GM18508 (cell line): ENCODE data around the gene KLHDC10.
"Not testable (repeated sequence)": the region's sequence is repeated elsewhere in the genome, so short reads cannot be mapped to it uniquely, and the experiment has no call there.

ENCODE experiments used
- ATAC-seq: cut with Tn5 transposase; IDR thresholded peaks from one replicate; pipeline ENCODE4 v1.9.1; 2021; ENCODE audit warnings: moderate number of reproducible peaks; ENCODE audit not compliant: insufficient read depth, unreplicated experiment

The KLHDC10 gene

DNA sequence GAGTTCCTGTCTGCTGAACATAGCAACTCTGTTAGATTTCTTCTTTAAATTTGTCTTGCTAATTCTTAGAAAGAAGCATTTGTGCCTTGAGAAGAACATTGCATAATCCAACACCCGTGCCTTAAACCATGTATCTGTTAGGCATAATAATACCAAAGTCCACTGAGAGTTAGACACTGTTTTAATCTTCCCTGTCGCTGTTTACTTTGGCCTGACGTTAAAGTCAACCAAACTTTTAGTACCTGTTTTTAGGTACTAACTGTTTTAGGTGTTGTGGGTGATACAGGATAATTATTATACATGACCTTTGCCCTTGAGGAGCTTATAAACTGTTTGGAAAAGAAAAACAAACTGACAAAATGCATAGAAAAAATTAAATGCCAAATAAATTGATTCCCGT, 43.6 kb downstream of the KLHDC10 start:
- no peak for ATAC-seq

DNA sequence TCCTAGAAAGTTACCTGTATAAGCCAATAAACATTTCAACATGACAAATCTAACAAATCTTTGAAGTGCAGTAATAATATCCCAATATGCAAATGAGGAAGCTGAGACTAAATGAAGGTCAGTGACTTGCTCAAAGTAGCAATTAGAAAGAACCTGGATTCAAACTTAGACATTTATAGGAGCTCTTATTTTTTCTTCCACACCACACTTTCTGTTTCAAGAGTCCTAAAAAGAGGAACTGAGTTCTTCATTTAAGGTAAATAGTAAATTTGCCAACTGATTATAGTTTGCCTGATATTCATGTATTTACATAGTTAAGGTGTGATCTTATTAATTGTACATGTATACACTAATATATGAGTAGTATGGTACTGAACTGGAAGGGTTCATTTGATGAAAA, 44.0 kb downstream of the KLHDC10 start:
- ATAC-seq, result no peak

DNA sequence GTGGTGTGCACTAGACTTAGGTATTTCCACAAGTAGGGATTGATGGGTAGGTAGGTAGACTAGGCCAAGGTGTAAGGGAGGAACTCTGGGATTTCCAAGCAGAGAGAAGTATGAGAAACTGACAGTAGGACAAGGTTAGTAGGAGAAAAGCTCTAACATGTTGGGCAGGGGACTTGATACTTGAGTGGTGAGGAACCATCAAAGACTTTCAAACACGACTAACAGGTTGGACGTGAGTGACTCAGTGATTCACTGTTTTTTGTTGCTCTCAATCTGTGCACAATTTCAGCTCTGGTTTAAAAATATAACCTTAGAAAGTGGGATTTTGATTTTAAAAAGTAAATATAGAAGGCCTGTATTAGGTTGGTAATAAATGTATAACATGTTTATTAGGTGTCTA, 44.4 kb downstream of the KLHDC10 start:
- ATAC-seq, result no peak

DNA sequence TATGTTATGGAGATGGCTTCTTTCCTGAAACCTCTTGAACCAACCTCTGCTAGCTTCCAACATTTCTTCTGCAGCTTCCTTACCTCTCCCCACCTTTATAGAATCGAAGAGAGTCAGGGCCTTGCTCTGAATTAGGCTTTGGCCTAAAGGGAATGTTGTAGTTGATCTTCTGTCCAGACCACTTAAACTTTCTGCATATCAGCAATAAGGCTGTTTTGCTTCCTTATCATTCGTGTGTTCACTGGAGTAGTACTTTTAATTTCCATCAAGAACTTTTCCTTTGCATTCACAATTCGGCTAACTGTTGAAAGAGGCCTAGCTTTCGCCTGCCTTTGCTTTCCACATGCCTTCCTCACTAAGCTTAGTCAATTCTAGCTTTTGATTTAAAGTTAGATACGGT, 48.0 kb downstream of the KLHDC10 start:
- ATAC-seq, result no peak

DNA sequence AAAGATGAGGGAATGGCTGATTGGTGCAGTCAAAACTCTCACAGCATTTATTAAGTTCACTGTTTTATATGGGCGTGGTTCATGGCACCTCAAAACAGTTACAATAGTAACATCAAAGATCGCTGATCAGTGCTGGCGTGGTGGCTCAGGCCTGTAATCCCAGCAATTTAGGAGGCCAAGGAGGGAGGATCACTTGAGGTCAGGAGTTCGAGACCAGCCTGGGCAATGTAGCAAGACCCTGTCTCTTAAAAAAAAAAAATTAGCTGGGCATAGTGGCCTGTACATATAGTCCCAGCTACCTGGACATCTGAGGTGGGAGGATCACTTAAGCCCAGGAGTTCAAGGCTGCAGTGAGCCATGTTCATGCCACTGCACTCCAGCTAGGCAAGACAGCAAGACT, 48.5 kb downstream of the KLHDC10 start:
- no peak for ATAC-seq

DNA sequence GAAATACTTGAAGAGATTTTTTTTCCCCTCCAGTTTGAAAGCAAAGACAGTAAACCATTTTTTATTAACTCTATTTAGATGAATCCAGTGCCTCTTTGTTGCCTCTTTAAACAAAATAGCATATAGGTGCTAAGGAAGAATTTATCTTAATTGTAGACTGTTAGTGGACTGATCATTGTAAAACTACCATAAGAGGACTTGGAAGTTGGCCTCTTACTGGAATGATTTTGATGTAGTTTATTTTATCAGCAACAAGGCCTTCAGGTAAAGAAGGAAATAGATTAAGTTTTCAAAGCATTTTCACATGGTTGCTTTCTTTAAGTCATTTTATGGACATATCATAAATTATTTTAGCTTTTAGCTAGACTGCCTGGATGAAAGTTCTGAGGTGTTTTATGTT, 53.2 kb downstream of the KLHDC10 start:
- ATAC-seq, result no peak

DNA sequence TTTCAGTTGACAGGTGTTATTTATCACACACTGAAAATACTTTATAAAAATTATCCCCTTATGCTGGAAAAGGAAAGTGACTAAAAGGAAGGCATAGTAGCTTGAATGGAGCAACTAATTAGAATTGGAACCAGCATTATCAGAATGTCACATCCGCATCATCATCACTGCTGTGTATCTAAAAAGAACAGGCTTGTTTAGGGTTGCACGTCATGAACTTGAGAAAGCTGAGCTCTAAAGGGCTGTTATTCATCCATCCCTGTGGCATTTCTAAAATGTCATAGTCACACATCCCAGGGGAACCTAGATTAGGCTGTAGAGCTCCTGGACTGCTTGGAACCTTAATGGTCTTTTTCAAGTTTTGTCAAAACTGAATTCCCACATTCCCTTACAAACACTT, 54.4 kb downstream of the KLHDC10 start:
- ATAC-seq, result no peak

DNA sequence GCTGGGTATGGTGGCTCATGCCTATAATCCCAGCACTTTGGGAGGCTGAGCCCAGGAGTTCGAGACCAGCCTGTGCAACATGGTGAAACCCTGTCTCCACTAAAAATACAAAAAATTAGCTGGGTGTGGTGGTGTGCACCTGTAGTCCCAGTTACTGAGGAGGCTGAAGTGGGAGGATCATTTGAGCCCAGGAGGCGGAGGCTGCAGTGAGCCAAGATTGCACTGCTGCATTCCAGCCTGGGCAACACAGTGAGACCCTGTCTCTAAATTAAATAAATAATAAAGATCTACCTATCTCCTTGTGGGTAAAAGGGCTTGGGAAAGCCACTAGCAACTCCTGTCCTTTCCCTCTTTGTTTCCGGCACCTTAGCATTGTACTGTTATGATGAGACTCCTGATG, 56.5 kb downstream of the KLHDC10 start:
- not testable (repeated sequence) for ATAC-seq

DNA sequence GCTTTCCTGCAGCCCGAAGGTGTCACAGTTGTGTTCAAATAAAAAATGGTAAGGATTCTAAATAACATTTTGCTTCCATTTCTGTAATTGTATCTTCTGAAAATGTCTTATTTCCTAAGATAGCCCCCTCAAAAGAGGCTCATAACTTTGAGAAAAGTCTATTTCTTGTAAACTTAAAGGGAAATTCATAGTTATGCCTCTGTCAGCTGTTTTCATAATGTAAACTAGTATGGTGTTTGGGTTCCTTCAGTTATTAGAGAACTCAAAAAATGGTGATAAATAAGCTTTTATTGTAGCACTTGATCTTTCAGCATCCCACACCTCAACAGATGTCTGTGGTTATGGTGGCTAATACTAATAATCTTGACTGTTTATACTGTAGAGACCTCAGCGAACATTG, 57.1 kb downstream of the KLHDC10 start:
- ATAC-seq, result no peak

DNA sequence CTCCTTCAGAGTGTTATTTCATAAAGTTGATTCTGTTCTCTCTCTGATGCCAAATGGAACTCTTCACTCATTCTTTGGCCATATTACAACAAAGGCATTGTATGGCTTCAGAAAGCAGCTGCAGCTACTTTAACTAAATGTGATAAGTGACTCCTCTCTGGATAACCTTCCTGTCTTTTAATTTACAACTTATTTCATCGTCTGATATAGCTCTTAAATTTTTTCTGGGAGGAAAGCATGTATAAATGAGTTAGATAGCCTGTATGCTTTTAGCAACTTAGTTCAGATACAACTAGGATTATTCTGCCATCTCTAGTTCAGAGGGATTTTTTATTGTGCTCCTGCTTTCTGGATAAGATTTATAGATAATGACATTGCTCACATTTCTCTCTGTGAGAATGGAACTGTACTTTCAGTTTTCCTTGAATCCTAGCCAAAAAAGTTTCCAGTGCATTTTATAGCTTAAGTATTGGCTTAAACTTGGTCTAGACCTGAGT, 57.5 kb downstream of the KLHDC10 start:
- ATAC-seq, result no peak

DNA sequence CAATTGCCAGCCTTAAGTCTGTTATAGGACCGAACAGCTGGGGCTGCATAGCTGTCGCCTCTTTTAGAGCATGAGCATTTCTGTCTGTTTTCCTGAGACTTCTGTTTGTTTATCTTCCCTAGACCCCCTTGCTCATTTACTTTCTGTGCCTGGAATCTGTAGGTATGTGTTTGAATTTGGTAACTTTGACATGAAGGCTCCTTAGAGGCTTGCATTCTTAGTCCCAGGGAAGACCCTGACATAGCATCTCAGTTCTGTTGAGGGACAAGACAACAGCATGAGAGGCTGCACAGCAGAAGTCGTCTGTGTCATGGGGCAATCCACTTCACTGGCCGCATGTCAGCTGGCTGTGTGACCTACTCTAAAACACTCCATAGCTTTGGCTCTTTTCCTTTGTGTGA, 58.7 kb downstream of the KLHDC10 start:
- no peak for ATAC-seq

DNA sequence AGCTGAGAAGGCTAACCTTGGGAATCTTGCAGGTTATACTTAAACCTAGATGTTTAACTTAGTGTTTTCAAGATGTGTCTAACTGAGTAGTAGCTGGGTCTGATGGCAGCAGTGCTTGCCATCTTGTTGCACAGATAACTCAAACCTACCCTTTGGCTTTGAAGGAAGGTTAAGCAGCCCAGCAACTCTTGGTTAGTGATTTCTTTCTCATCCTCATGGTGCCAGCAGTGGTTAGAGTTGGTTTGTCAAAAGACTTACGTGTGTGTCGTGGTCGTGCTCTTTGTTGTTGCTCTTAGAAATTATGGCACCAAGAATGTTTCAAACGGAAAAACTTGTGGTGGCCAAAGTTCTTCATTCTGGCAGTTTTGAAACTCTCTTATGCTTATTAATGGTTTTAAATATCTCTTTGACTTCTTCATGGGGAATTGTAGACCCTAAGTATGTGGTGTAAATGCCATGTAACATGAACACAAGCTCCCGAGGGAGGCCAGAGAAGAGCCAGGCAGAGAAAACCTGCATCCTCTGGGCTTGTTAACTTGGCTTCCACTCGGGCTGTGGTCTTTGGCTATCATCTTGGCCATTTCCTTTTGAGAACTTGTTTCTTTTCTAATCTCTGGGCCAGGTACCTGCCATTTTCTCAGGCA, 61.0 kb downstream of the KLHDC10 start:
- ATAC-seq, result no peak

DNA sequence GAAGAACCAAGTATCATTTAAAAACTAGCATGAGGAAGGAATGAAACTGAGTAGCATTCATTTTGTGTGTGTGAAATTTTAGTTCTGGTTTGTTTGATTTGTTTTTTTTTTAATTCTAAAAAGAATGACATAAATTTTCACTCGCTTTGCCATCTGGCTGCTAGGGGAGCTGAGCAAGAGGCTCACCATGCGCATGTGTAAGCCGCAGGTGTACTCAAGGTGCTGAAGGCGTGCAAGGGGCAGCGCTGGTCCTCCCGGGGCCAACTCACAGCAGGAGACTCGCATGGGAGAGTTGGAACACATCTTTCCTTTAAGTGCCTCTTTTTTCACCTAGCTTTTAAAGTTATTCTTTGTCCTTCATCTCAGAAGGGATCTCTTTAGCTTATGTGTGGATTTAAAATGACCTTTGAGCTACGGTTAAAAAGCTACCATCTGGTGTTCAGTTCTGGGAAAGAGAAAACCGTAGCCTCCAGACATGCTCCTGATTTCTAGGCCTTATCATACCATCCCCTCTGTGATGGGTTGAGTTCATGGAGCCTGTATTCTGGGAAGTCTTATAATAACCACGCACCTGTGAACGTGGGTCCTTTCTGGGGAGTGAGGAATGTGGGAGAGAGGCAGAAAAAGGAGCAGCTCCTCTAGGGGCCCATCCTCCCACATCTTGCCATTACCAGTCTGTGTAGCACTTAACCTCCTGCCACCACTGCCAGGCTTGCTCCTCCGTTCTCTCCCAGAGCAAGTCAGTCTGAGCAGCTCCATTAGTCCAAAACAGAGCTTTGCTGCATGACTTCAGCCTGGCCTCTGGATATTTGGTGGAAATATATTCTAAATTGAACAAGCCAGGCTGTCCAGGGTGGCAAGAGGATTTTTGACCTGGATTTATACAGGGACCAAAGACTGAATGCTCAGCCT, 61.9 kb downstream of the KLHDC10 start:
- no peak for ATAC-seq

DNA sequence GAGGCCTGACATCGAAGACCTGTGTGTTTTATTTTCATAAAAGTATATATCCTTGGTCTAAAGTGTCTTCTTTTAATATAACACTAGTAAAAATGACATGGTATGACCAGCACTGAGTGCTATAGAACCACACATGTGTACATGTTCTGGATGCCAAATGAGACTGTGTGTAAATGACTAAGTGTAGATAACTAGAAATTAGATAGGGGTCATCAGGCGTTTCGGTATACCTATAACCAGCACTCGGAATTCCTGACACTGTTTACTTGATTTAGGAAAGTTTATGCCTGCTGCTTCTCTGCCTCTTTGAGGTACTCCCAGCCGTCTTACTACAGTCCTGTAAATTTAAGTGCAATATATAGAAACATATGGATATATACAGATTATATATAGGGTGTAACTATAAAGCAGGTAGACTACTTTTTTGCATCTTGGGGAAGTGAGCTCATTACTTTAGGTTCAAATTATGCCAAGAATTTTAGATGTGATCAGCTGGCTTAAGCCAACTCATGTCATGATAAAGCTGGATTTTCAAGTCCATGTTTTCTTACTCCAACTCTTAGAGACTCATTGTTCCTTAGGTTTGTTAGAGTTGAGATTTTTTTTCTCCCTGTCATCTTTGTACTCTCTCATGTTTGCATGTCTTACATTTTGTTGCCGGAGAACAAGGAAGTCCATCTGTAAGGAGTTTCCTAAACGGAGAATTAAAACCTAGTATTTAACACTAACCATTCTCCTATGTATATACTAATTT, 62.9 kb downstream of the KLHDC10 start:
- ATAC-seq, result no peak

DNA sequence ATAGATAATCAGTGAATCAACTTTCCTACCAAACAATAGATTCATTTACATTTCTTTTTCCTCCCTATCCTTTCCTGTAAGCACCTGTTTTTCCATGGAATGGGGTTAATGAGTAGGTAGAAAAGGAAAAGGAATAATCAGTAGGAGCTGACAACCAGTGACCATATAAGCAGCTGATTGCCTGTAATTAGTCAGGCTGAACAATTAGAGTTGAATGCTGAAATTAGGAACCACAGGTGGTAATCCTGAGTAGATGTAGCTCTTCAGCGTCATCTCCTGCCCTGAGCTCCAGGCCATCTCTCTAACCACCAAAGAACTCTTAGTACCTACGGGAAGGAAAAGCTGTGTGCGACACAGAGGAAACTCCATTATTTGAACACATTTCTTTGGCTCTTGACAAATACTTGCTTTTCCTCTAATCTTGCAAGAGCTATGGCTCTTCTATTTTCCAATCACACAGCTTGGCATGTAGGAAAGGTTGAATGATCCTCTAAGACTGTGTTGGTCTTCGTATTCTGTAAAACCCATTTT, 63.8 kb downstream of the KLHDC10 start:
- no peak for ATAC-seq

DNA sequence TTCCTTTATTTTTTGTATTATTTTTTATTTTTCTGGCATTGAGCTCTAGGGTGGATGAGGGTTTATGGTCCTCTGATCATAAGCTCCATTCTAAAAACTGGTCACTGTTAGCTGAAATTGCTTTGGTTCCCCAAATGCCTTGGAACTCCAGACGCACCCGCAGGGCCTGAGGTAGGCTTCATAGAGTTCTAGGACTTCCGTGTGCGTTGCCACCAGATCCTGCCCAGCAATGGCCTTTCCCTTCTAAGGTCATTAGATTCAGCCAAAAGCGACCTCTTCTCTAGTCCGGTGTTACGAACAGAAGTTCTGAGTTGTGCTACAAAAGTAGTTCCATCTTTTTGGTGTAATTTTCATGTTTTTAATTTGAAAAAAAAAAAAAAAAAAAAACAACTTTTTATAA, 64.4 kb downstream of the KLHDC10 start:
- no peak for ATAC-seq

DNA sequence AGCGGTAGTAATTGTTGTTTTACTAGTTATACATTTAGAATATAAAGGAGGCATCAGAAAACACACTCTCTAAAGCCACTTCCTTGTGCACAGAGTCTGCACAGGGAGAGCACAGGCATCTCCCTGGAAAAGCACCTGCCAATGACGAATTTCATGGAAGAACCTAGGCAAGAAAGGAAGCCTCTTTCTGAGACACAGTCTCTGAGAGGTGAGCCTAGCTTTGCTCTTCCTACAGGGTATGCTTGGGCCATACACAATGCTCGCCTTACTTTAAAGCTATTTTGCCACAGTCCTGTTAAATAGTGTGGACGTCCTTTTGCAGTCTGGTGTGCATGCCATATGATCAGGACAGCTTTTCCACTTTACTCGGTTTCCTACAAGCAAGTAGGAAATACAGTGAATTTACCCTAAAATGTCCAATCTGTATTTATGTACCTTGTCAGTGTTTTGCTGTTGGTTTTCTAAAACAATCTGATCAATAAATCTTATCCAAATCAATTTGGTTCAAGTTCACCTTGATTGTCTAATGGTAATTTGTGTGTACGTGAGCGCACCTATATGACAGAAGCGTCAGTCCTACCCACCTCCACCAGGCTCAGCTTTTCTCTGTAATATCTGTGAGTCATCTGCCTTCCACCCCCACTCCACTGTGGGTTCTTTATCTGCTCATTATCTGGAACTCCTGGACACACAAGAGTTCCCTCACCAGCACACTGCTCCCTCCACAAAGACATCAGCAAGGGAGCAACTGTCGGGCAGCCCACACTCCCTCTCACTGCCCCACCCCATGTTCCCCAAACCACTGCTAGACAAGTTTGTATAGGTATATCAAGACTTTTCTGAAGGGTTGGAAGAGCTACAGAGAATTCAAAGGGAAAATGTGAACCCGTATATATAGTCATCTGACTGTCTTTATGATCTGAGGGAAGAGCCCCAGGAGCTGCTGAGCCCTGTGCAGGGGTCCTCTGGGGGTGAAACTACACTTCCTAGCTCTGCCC, 65.2 kb downstream of the KLHDC10 start:
- no peak for ATAC-seq

DNA sequence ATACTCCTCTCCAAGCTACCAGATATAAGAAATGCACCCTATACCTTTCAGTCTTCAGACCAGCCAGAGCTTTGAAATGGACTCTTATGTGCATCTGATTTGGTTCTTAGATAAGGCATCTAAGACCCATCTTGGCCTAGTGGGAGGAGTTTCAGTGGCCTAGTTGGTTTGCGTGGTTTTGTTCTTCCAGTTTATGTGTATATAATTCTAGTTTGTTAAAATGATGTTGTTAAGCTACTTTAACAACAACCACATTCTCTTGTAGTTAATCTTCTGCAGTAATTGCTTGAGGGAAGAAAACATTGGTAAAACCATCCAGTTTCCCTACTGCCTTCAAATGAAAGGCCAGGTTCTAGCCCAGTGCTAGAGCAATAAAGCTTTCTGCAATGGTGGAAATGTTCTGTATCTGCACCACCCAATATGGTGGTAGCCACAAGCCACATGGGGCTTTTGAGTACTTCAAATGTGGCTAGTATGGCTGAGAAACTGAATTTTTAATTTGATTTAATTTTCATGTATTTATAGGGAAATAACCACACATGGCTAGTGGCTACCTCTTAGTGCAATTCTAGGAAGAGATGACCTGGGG, 66.3 kb downstream of the KLHDC10 start:
- ATAC-seq, result no peak

DNA sequence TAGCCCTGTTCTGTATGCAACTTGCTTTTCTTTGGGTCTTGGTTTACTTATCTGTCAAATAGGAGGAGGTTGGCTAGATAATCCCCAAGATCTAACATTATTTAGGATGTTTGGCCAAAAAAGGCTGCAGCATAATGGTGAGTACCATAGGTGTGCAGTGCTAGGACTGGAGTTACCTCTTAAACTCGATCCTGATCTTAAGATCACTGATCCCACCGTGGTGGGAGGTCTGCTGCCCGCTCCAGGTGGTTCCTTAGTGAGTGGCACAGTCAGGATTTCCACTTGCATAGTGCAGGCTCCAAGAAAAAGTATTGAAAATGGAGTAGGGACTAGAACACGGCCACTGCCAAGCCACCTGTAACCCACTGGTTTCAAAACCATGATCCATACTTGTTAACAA, 66.9 kb downstream of the KLHDC10 start:
- no peak for ATAC-seq
